NCI-H226 (cell line): ENCODE measurements around the gene ALPL.

ENCODE experiments used
- DNase-seq: peaks from one replicate; pipeline ENCODE4 v3.0.0-alpha.2; 2015

ALPL gene

DNA sequence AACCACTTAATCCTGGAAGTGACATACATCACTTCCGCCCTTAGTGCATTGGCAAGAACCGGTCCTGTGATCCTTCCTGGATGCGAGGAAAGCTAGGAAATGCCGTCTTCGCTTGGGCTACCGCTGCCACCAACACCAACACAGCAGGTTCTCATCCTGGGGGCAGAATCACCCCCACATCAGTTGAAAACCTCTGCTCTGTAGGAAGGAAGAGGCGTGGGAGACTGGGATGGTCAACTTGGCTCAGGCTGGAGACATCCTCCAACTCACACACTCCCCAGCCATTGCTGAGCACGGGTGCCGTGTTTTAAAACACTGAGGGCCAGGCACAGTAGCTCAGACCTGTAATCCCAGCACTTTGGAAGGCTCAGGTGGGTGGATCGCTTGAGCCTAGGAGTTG lies 74.9 kb downstream of the ALPL start:
- no peak for DNase-seq

DNA sequence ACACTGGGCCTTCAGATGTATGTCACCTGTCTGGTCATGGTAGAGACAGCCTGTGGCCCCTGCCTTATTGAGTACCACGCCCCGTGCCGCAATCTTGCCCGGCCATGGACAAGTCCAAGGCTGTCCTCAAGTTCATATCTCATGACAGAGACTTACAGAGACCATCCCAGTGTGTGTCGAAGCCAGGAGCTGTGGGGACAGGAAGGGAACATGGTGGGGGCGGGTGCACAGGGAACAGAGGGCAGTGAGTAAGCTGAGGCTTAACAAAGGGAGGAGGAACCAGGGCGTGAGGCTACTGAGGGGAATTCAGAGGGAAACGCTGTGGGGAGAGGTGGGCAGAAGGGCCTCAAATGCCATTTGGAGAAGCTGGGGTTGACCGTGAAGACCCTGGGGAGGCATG lies 75.8 kb downstream of the ALPL start:
- no peak for DNase-seq

DNA sequence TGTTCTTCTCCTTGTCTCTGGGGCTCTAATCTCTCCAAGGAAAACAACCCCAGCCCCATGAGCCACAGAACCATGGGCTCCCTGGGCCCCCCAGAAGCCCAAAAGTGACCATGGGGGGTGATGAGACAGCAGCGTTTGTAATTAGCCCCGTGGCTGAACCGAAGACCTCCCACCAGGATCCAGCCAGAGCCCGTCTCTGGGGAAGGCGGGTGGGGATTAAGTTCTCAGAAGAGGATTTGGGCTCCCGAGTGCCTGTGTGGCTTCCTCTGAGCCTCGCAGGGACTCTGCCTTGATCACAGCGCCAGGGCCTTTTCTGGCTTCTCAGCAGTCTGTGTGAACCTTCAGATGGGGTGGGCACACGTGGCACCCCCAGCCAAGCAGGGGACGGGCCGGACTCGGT lies 77.0 kb downstream of the ALPL start:
- no peak for DNase-seq

DNA sequence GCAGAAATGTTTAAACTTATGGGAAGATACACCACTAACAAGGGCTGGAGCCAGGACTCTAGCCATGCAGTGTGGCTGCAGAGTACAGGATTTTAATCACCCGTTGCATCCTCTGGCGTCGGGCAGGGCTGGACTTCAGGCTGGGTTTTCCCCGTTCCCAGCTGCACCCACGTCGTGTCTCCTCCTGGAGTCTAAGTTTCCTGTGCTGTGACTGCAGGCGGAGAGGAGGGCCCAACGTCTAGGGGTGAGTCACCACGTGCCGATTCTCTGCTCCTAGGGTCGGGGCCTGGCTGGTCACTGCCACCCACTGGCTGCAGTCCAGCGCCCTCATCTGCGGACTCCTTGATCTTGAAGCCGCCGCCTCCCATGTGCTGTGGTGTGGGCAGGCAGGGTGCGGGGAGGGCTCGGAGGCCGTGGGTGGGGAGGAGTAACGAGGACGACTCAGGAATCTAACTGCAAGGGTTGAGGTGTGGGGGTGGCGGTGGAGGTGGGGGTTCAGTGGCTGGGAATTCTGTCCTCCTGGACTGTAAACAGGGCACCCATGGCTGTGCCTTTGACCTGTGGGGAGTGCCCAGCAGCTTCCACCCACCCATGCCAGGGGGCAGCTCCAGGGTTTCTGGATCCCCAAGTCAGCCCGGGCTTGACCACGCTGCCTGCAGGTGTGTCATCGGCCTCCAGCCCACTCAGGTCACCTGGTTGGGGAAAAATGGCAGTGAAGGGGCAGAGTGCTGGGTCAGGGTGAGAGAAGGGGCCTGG lies 77.8 kb downstream of the ALPL start:
- DNase-seq: peak; percentile 90

DNA sequence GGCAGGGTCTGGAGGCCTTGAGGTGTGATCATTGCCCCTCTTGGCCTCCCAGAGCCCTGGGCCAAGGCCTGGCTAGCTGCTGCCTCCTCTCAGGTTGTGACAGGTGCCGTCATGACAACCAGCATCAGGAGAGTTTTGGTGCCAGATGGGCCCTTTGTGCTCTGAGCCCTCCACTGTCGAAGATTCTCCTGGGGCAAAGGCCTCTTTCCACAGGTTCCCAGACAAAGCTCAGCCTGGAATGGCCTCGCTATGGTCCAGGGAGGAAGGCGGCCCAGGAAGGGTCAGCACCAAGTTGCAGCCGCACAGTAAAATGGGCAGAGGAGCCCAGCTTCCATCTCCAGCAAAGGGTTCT lies 78.4 kb downstream of the ALPL start:
- DNase-seq: no peak

DNA sequence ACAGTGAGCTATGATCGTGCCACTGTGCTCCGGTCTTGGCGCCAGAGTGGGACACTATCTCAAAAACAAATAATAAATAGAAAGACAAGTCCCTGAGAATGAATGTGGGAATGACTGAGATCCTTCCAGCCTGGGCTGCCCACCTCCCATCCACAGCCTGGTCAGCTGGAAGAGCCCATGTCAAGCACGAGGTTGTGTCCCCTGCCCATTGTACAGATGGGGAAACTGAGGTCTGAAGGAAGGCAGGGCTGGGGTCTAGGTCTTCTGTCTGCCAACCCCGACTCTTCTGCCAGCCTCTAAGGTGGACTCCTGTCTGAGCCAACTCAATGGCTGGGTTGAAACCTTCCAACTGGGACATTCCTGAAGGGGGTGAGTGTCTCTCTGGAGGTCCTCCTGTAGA lies 80.4 kb downstream of the ALPL start:
- no peak for DNase-seq

DNA sequence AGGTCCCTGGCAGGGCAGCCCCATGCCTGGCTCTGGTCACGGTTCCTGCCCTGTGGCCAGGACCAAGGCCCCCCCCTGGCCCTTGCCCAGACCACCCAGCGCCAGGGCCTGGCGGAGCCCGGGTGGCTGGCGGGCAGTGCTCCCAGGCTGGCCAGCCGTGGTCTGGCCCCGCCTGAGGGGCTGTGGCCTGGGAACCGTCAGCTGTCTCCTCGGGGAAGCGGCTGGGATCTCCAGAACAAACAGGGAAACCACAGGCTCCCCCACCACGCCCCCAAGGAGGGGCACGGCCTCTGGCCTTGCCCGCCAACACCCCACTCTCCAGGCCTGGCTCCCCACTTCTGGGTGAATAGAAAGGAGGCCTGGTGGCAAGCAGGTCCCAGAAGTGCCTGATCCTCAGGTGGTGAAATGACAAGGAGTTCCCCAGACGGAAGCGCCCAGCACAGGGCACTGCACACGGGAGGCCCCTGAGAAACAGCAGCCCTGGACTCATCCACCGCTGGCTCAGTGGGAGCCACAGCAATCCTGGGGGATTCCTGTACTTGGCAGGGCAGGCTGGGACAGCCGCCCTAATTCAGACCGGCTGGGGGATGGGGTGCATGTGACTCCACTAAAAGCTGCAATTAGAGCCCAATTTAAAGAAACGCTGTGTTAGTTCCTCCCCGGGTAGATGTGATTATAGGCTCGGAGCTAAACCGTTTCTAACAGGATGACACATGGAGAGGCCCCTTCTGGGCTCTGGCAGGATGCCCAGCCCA lies 81.1 kb downstream of the ALPL start:
- no peak for DNase-seq

DNA sequence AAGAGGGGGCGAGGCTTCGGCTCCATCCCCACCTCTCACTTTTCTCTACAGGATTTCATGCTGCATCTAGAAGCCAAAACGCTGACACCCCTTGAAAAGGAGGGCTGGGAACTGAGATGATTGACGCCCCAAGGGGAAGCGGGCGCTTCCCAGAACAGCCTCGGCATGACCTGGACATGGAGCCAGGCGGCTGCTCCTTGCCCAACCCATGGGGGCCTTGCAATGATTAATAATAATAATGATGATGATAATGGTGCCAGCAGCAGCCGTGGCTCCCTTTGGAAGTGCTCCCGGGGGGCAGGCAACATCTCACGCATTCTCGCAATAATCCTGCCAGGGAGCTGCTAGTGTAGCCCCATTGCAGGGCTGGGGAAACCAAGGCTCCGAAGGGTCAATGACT lies 81.7 kb downstream of the ALPL start:
- no peak for DNase-seq

DNA sequence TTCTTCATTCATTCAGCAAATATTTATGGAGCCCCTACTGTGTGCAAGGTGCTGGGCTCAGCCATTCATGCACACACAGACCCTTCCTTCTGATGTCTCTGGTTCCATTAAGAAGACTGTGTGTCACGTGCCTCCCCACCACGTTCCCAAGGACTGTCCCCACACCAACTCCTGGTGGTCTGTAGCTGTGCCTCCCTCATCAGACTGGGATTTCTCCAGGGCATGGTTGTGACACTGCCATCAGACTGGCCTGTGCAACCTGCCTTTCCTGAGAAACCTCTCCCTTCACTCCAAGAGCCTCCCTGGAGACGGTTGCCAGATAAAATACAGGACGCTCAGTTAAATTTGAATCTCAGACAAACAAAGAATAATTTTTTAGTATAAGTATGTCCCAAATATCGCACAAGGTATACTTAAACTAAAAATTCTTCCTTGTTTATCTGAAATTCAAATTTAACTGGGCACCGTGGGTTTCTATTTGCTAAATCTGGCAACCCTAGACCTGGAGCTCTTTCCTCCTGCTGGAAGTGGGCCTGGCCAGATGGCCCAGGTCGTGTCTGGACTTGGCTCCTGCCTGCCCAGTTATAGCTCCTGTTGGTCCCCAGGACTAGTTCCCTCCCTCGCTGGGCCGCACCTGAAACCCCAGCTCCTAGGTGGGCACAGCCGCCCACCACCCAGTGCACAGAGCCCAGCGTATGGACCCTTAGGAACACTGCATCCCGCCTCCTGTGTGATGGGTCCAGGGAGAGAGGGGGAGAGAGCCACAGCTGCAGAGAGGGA lies 83.1 kb downstream of the ALPL start:
- DNase-seq: no peak

DNA sequence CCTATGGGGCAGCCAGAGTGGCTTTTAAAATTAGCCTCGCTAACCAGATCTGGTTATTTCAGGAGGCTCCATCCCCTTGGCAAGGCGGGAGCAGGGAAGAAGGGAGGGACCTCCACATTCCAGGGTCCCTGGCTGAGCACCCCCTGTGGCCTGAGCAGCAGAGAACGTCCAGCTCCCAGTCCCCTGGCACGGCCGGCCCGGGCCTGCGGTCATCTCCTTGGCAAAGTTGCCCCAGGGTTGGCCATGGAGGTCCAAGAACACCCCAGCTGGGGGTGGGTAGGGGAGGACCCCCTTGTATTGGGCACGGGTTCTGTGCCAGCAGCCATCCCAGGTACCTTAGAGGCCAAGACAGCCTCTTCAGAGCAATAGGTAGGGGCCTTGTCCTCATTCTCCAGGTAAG lies 84.0 kb downstream of the ALPL start:
- DNase-seq: no peak

DNA sequence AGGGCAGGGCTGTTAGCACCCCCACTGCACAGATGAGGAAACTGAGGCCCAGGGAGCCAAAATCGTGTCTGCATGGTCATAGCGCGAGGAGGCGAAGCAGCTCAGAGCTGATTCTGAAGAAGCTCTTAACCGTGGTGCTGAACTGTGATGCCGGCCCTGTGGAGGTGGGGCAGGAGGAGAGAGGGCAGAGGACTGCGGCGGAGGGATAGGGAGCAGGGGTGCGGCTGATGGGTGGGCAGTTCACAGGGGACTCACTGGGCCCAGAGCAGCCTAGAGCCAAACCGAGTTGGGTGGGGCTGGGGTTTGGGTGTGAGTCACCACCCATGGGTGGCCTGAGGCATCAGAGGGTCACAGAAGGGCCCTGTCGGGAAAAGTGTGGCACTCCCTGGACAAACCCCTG lies 85.3 kb downstream of the ALPL start:
- DNase-seq: peak; percentile 27

DNA sequence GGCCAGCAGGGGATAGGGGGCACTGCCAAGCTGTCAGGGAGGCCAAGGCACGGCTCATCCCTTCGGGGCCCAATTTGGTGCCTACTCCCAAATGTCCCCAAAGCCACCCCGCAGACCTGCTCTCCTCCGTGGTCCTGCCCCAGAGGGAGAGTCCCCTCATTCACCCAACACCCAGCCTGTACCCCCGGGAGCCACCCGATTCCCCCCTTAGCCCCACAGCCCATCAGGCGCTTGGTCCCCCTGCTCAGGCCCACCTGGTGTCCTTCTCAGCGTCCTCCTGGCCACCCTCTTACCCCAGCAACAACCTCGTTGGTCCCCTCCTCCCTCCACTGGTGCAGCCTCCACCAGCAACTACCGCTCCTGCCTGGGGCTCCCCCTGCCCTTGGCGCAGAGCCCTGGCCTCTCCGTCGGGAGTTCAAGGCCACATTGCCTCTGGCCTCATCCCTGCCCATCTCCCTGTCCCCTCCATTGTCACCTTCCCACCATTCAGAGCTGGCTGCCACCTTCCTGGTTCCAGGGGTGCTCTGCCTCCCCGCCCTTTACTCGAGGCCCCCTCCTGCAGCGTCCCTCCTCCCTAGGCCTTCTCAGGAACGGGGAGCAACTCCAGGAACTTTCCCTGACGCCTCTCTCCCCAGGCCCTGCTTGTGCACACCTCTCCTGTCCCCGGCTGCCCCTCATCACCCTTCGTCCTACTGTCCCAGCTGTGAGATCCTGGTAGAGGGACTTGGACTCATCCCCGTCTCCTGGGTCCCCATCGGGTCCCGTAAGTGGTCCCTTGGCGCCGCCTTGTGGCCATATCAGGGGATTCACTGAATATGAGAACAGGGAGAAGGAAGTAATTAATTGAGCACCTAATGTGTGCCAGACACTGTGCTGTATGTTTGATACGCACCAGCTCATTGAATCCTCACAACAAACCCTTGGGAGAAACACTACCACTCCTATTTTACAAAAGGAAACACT lies 86.0 kb downstream of the ALPL start:
- DNase-seq: peak; percentile 8

DNA sequence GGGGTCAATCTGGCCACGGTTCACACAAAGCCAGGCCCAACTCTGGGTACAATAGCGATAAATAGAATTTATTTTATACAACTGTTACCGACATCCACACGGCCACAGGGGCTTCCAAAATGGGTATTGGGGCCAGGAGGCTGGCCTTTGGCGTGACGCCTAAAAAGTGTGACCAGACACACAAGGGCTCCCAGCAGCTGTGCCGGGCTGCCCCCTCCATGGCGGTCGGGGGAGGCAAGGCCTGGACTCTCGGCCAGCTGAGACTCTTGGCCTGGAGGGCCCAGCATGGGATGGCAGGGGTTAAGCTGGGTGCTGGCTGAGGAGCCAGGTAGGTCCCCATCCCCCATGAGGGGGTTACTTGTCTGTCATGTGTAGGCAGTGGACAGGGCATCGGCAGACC lies 87.0 kb downstream of the ALPL start:
- no peak for DNase-seq

DNA sequence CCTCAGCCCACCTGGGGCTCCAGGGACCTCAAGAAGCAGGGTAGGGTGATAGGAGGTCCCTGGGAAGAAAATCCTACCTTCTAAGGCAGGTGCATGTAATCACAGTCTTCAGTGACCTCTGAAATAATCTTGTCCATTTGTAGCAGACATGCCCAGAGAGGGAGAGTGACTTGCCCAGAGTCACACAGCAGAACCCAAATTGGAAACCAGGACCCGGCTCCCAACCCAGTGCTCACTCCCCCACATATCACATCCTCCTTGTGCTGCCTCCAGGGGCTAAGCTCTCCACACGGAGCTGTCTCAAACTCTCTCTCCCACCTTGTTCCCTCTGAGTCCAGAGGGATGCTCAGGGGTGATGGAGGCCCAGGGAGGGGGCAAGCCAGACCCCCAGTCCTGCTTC lies 87.4 kb downstream of the ALPL start:
- no peak for DNase-seq

DNA sequence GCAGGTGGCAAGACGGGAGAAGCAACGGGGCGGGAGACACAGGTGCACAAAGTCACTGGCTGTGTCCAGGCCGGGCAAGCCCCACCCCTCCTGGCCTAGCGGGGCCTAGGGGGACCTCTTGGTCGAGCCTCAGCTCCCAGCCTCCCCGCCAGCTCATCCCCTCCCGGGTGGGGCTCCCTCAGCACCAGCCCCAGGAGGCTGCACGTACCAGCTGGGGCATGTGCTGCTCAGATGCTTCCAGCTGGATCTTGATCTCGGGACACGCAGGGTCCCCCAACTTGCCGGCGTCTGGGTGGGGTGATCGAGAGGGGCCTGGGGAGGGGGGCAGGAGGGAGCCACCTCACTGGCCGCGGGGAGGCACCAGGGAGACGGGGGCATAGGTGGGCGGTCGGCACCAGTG lies 88.5 kb downstream of the ALPL start:
- no peak for DNase-seq

DNA sequence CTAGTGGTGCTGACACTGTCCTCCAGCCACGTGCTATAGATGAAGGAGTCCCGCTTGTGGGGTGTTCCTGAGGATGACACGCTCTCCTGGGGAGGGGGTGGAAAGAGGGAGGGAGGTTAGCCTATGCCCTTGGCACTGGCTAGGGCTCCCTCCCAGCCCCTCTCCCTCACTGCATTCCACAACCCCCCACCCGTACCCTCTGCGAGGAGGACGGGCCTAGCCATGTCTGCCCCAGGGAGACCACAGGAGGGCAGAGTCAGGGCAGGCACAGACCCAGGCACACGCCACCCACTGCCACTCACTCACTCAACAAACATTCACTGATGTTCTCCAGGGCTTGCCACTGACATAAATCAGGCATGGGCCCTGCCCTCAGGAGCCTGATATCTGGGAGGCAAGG lies 89.2 kb downstream of the ALPL start:
- no peak for DNase-seq

DNA sequence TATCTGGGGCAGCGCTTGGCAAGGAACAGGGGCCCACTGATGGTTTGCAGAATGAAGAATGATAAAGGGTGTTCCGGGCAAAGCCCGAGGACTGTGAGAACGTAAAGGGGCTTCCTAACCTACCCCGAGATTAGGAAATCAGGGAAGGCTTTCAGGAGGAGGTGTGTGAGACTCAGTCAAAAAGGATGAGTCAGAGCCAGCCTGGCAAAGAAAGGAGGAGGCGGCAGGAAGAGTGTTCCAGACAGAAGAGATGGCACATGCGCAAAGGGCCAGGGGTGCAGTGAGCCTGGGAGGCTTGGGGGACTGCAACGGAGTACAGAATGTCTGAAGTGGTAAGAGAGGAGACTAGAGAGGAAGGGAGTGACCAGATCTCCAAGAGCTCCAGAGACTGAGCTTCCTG lies 89.7 kb downstream of the ALPL start:
- no peak for DNase-seq

DNA sequence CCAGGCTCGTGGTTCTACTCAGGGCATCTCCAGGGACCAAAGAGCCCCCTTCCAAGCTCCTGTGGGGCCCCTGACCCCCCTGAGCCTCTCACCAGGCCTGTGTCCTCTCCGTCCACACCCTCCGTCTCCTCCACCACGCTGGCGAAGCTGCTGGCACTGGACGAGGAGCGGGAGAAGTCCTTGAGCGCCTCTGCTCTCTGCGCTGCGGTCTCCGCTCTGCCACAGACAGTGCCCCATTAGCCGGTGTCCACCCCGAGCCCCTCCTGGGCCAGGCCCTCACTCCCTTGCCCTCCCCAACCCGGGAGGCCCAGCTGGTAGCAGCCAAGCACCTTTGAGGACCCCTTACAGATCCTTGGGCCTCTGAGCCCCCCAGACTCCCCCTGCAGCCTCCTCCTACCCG lies 90.2 kb downstream of the ALPL start:
- no peak for DNase-seq

DNA sequence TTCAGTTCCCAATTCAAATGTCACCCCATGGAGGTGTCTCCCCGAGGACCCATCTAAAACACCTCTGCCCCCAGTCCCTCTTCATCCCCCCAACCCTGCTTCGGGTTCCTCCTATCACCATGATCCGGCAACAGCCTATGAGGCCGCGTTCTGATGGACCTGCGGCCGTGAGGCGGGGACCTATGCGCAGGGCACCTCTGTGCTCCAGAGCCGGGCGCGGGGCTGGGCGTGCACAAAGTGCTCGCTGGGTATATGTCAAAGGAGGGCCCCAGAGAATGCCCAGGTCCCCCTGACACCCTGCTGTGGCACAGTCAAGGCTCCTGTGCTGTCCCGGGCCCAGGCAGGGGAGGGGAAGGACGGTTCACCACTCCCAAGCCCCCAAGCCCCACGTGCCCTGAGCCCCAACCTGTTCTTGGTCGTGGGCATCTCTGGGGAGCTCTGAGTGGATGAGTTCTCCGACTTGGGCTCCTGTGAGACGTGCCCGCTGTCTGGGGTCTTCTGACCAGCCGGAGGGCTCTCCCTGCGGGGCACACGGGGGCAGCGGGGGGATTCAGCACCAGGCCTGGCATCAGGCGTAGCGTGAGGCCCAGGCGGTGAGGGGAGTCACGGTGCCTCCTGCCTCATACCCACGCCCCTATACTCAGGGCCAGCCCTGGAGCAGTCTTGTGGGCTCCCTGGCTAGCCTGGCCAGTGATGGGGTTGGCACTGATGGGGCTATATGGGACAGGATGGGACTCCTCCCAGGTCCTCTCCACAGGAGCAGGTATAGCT lies 92.2 kb downstream of the ALPL start:
- DNase-seq: no peak

DNA sequence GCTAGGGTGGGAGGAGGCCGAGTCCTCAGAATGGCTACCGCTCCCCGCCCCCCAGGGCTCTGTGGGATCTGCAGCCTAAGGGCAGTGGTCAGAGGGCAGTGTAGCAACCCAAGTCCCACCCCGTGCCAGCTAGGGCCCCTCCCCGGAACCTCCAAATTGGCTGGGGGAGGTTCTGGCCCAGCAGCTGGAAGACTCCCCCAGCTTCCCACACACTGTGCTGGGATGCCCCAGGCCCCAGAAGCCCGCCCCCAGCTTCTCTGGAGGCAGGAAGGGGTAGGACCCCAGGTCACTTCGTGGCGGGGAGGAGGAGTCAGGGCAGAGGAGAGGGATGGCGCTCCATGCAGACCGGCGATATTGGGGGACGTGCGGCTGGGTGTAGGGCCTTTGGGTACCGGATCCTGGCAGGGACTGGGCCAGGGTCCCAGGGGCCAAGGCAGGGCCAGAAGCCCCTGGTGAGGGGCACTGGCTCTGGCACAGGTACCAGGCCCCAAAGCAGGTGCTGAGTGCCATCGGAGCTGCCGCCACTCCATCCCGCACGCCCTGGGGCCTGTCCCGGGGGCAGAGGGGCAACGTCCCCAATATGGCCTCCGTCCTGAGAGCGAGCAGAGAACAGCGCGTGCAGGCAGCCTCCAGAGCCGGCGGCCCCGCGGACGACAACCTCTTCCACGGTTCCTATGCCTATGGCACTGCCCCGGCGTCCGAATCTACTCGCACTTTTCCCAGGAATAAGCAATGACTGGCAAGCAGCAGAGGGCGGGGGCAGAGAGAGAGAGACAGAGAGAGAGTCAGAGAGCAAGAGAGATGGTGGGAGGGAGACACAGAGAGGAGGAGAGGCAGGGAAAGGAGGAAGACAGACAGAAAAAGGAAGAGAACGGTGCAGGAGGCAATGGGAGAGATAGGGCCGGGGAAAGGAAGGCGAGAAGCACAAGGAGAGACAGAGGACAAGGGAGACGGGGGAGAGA lies 94.2 kb downstream of the ALPL start:
- no peak for DNase-seq
